PFSK-1 (cell line): ENCODE data around the gene AHI1.

Experiments
- FOXP2 ChIP-seq: optimal IDR thresholded peaks from 2 replicates; pipeline ENCODE3; 2011; ENCODE audit warnings: borderline replicate concordance, control low read depth, inconsistent platforms; ENCODE audit not compliant: insufficient read depth; ENCODE audit errors: extremely low read length, extremely low read depth
- POLR2AphosphoS5 ChIP-seq: IDR thresholded peaks from 2 replicates; pipeline ENCODE4 v1.6.1; 2012; ENCODE audit warnings: low read depth, mild to moderate bottlenecking, control low read depth, low read length, moderate library complexity
- SIN3A ChIP-seq: IDR thresholded peaks from 2 replicates; pipeline ENCODE4 v1.6.1; 2012; ENCODE audit warnings: mild to moderate bottlenecking, low read length, moderate library complexity, borderline replicate concordance; ENCODE audit not compliant: insufficient read depth
- TAF1 ChIP-seq: IDR thresholded peaks from 2 replicates; pipeline ENCODE4 v1.6.1; 2012; ENCODE audit warnings: low read length, control low read depth, borderline replicate concordance; ENCODE audit not compliant: insufficient read depth
- TF ChIP-seq, protein P1 (sequence below), 2 experiments: IDR thresholded peaks; 2 replicates each; pipeline versions ENCODE4 v1.6.1 to v1.8.0; 2011 to 2012; ENCODE audit warnings: low read depth in 2 of 2, low read length in 2 of 2, control low read depth in 1 of 2, inconsistent platforms in 1 of 2, mild to moderate bottlenecking in 1 of 2, moderate library complexity in 1 of 2; ENCODE audit not compliant: insufficient read depth in 1 of 2

Gene AHI1

DNA sequence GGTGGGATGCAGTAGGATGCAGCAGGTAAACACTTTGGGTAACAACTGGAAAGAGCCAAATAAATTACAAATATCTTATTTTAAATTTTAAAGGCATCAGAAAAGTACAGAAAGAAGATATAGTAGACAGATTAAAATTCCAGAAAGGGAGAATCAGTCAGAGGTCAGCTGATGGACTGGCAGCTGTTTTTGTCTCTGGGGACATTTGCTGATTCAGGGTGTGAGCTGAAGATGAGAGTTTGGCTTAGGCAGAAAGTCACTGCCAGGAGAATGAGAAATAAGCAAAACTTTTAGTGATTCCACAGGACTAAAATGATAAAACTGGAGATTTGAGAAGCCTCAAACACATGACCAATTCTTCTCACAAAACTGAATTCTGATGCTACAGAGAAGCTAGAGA lies 39.5 kb downstream of the AHI1 start:
- no peak for TF ChIP-seq FOXP2
- TF ChIP-seq, protein P1, sequence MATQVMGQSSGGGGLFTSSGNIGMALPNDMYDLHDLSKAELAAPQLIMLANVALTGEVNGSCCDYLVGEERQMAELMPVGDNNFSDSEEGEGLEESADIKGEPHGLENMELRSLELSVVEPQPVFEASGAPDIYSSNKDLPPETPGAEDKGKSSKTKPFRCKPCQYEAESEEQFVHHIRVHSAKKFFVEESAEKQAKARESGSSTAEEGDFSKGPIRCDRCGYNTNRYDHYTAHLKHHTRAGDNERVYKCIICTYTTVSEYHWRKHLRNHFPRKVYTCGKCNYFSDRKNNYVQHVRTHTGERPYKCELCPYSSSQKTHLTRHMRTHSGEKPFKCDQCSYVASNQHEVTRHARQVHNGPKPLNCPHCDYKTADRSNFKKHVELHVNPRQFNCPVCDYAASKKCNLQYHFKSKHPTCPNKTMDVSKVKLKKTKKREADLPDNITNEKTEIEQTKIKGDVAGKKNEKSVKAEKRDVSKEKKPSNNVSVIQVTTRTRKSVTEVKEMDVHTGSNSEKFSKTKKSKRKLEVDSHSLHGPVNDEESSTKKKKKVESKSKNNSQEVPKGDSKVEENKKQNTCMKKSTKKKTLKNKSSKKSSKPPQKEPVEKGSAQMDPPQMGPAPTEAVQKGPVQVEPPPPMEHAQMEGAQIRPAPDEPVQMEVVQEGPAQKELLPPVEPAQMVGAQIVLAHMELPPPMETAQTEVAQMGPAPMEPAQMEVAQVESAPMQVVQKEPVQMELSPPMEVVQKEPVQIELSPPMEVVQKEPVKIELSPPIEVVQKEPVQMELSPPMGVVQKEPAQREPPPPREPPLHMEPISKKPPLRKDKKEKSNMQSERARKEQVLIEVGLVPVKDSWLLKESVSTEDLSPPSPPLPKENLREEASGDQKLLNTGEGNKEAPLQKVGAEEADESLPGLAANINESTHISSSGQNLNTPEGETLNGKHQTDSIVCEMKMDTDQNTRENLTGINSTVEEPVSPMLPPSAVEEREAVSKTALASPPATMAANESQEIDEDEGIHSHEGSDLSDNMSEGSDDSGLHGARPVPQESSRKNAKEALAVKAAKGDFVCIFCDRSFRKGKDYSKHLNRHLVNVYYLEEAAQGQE (IDR thresholded peaks at IDR 0.05; ENCODE audit: insufficient read depth in 1 of 2, low read depth in 2 of 2, low read length in 2 of 2): no peak
- TF ChIP-seq POLR2AphosphoS5: no peak
- no peak for TF ChIP-seq SIN3A
- TF ChIP-seq TAF1: no peak

GRCh38 chr6:135451617-135452190 lies 45.8 kb downstream of the AHI1 start:
- TF ChIP-seq SIN3A (no peak), FOXP2 (no peak), TAF1 (no peak), POLR2AphosphoS5 (no peak)
- TF ChIP-seq, protein P1 (IDR thresholded peaks at IDR 0.05; ENCODE audit: insufficient read depth in 1 of 2, low read depth in 2 of 2, low read length in 2 of 2): no peak

DNA sequence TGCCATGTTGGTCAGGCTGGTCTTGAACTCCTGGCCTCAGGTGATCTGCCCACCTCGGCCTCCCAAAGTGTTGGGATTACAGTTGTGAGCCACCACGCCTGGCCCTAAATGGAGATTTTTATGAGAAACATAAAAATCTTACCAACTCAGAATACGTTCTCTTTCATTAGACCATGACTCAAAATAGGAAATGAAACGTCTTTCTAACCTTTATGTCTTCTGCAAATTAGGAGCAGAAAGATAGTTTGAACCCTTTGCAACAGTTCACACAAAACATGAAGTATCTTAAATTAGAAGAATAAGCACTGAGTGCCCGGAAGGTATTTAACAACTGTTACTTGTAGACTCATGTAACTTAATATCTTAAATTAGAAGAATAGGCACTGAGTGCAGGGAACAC lies 48.3 kb downstream of the AHI1 start:
- TF ChIP-seq POLR2AphosphoS5: no peak
- TF ChIP-seq, protein P1 (IDR thresholded peaks at IDR 0.05; ENCODE audit: insufficient read depth in 1 of 2, low read depth in 2 of 2, low read length in 2 of 2): no peak
- TF ChIP-seq FOXP2: no peak
- no peak for TF ChIP-seq TAF1
- no peak for TF ChIP-seq SIN3A

DNA sequence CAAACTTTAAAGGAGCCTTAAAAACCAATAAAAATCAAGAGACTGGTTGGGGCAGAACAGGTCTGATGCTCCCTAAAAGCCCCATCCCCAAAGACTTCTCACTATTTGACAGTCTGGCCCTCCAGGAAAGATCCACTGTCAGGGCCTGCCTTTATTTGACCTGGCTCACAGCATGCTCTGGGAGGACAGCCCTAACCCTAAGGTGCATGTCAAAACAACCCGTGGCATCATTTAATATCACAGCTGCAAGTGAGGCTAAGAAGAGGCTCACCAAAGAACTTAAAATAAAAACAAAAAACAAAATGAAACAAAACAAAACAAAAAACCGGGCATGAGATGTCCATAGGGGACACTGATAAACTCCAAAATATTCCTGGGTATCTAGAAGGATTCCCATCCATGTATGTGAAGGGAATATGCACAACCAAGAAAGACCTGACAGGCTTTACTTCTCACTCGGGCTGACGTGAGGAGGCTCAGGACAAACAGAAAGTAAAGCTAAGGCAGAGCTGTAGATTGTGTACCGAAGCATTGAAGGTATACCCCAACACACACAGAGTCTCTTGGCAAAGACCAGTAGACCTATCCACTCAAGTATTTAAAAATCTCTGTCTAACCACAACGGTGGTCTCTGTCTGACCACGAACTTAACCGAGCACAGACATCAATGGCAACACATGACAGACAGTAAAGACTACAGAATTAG lies 57.3 kb downstream of the AHI1 start:
- TF ChIP-seq FOXP2: no peak

DNA sequence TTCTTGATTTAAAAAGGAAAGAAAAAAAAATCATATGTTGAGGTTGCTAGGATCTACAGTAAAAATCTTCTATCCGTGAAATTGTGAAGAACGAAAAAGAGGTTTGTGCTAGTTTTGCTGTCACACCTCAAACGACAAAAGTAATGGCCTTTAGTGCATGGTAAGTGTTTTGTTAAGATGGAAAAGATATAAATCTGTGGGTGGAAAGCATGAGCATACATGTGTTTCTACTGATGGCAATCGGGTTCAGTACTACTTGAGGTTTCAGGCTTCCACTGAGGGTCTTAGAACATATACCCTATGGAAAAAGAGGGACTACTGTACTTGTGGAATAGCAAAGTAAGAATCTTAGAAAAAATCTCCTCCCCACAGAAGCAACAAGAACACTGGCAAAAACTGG lies 58.0 kb downstream of the AHI1 start:
- TF ChIP-seq POLR2AphosphoS5 (no peak), TAF1 (no peak), FOXP2 (no peak), SIN3A (no peak)
- TF ChIP-seq, protein P1 (IDR thresholded peaks at IDR 0.05; ENCODE audit: insufficient read depth in 1 of 2, low read depth in 2 of 2, low read length in 2 of 2): no peak
